Measurements from ENCODE around the gene MAP3K15.

- TF ChIP-seq, protein P1, sequence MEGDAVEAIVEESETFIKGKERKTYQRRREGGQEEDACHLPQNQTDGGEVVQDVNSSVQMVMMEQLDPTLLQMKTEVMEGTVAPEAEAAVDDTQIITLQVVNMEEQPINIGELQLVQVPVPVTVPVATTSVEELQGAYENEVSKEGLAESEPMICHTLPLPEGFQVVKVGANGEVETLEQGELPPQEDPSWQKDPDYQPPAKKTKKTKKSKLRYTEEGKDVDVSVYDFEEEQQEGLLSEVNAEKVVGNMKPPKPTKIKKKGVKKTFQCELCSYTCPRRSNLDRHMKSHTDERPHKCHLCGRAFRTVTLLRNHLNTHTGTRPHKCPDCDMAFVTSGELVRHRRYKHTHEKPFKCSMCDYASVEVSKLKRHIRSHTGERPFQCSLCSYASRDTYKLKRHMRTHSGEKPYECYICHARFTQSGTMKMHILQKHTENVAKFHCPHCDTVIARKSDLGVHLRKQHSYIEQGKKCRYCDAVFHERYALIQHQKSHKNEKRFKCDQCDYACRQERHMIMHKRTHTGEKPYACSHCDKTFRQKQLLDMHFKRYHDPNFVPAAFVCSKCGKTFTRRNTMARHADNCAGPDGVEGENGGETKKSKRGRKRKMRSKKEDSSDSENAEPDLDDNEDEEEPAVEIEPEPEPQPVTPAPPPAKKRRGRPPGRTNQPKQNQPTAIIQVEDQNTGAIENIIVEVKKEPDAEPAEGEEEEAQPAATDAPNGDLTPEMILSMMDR (IDR thresholded peaks at IDR 0.05) = no peak
- TF ChIP-seq ZFX (IDR thresholded peaks at IDR 0.05; ENCODE audit: borderline replicate concordance) = no peak
Measured at GRCh38 chrX:19443869-19444526, 71.3 kb downstream of the MAP3K15 start.
